ENCODE data around the gene NXPE4.

DNA sequence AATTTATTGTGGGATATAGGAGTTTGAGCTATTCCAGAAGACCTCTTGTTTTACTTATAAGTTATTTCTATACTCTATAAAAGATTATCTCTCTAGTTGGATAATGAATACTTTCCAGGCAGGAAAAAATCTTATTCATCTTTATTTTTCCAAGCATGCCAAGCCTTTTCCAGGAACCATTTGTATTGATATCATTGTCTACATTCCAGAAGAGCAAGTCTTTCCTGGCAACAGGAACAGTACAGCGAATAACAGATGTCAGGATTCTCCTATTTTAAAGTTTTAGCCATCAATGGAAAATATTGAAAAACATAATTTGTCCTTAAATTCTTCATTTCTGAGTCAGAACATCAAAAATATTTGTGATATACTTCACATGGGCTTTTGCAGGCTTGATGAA is 30.8 kb downstream of the NXPE4 start:
- TF ChIP-seq SP1 (IDR thresholded peaks at IDR 0.05) (no peak), LEF1 (IDR thresholded peaks at IDR 0.05; ENCODE audit: borderline replicate concordance) (no peak), FOXM1 (IDR thresholded peaks at IDR 0.05; ENCODE audit: borderline replicate concordance) (no peak), BHLHE40 (IDR thresholded peaks at IDR 0.05; ENCODE audit: borderline replicate concordance) (no peak), CTBP1 (IDR thresholded peaks at IDR 0.05; ENCODE audit: borderline replicate concordance) (no peak), SUZ12 (IDR thresholded peaks at IDR 0.05) (no peak), NFRKB (IDR thresholded peaks at IDR 0.05) (no peak), FOXA1 (IDR thresholded peaks at IDR 0.05) (no peak), TARDBP (IDR thresholded peaks at IDR 0.05) (no peak), ELF4 (IDR thresholded peaks at IDR 0.05) (no peak), ZNF384 (IDR thresholded peaks at IDR 0.05) (no peak), FOXK2 (IDR thresholded peaks at IDR 0.05) (no peak)
- TF ChIP-seq, protein P1, sequence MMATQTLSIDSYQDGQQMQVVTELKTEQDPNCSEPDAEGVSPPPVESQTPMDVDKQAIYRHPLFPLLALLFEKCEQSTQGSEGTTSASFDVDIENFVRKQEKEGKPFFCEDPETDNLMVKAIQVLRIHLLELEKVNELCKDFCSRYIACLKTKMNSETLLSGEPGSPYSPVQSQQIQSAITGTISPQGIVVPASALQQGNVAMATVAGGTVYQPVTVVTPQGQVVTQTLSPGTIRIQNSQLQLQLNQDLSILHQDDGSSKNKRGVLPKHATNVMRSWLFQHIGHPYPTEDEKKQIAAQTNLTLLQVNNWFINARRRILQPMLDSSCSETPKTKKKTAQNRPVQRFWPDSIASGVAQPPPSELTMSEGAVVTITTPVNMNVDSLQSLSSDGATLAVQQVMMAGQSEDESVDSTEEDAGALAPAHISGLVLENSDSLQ (IDR thresholded peaks at IDR 0.05), result no peak

All from HEK293T (cell line).